Panc1 (cell line): ENCODE results near the gene MAPT. TPM values are rescaled to one million over a fixed set of nuclear protein-coding genes. Genes with fewer than 3 reads are reported as not detected.
"Not testable (repeated sequence)": the region's sequence is repeated elsewhere in the genome, so short reads cannot be mapped to it uniquely, and the experiment has no call there.

Source experiments
- ATAC-seq: fragments of 200-7000 bp; cut with Tn5 transposase; 2 replicates; pipeline ENCODE4 v1.9.1; 2020; ENCODE audit warnings: mild to moderate bottlenecking, moderate library complexity
- BruUV-seq: library from RNA; stranded (reverse); fragments of 400-500 nt; replicated peaks from 2 replicates; lab custom pipeline; 2021; lab: Mats Ljungman, UMichigan
- CTCF ChIA-PET: fragments of 300-600 bp; sonication (Branson Sonifier 250); formaldehyde crosslinking; loops from one replicate; lab custom pipeline; 2022; ENCODE audit warnings: antibody characterized with exemption; lab: Charles Lee
- POLR2A ChIA-PET: fragments of 300-600 bp; sonication (Branson Sonifier 250); formaldehyde crosslinking; loops from one replicate; lab custom pipeline; 2022; ENCODE audit warnings: antibody characterized with exemption; lab: Charles Lee
- DNase-seq: peaks from one replicate; pipeline ENCODE4 v3.0.0-alpha.2; 2010; ENCODE audit warnings: low read depth, low spot score
- H3K27ac ChIP-seq: 2 replicates; pipeline ENCODE4 v1.5.1; 2011; ENCODE audit warnings: mild to moderate bottlenecking, low read length, inconsistent platforms
- H3K27me3 ChIP-seq: fragments of 200-500 bp; sonication (Bioruptor generic); 2 replicates; pipeline ENCODE4 v1.6.0; 2014; ENCODE audit warnings: low read length, inconsistent platforms; ENCODE audit not compliant: control insufficient read depth, insufficient read depth
- H3K36me3 ChIP-seq: fragments of 200-500 bp; sonication (Bioruptor generic); 2 replicates; pipeline ENCODE4 v1.5.1; 2014; ENCODE audit warnings: inconsistent platforms, mild to moderate bottlenecking, low read length, moderate library complexity; ENCODE audit not compliant: control insufficient read depth, insufficient read depth
- H3K4me1 ChIP-seq: 2 replicates; pipeline ENCODE4 v1.5.1; 2011; ENCODE audit warnings: inconsistent platforms, mild to moderate bottlenecking, low read length, moderate library complexity; ENCODE audit not compliant: control insufficient read depth, insufficient read depth
- H3K4me3 ChIP-seq, 2 experiments: 2 replicates each; pipeline ENCODE4 v1.5.1; 2011 to 2012; ENCODE audit warnings: low read depth in 2 of 2, low read length in 2 of 2, mild to moderate bottlenecking in 2 of 2, inconsistent platforms in 1 of 2, moderate library complexity in 1 of 2
- H3K9me3 ChIP-seq: fragments of 200-500 bp; sonication (Bioruptor generic); 2 replicates; pipeline ENCODE4 v1.5.1; 2014; ENCODE audit warnings: low read depth, mild to moderate bottlenecking, inconsistent platforms, low read length, moderate library complexity; ENCODE audit not compliant: control insufficient read depth, insufficient read depth
- POLR2AphosphoS5 ChIP-seq: IDR thresholded peaks from 2 replicates; pipeline ENCODE4 v1.6.1; 2012; ENCODE audit warnings: mild to moderate bottlenecking, low read depth, low read length, moderate library complexity
- REST ChIP-seq, 2 experiments: IDR thresholded peaks; 2 replicates each; pipeline ENCODE4 v1.6.1; 2011 to 2012; ENCODE audit warnings: low read depth in 2 of 2, control low read depth in 1 of 2, low read length in 1 of 2, mild to moderate bottlenecking in 1 of 2, moderate library complexity in 1 of 2; ENCODE audit not compliant: insufficient read depth in 1 of 2
- SIN3A ChIP-seq: IDR thresholded peaks from 2 replicates; pipeline ENCODE4 v1.6.1; 2012; ENCODE audit warnings: low read depth, mild to moderate bottlenecking, low read length, moderate library complexity, borderline replicate concordance; ENCODE audit not compliant: insufficient read depth
- TCF7L2 ChIP-seq: IDR thresholded peaks from 2 replicates; pipeline ENCODE4 v1.6.1; 2011; ENCODE audit warnings: mild to moderate bottlenecking, low read depth, low read length, inconsistent platforms
- in situ Hi-C: cut with HindIII; loops from 2 replicates; pipeline ENCODE4 v1.10.0; 2016; ENCODE audit warnings: low sequenced_read_pairs, low pct_unique_long_range_greater_than_20kb
- intact Hi-C: fragments of 100-400 bp; cut with micrococcal nuclease; formaldehyde crosslinking; loops from one replicate; pipeline ENCODE4 v1.10.0; 2022; ENCODE audit not compliant: unreplicated experiment
- total RNA-seq: library from RNA; stranded (reverse); gene quantifications from one replicate; pipeline ENCODE4 v1.2.1, GENCODE V29; 2021; ENCODE audit not compliant: unreplicated experiment
- TF ChIP-seq, protein P1 (sequence below): fragments of 450-650 bp; IDR thresholded peaks from 2 replicates; pipeline ENCODE4 v1.5.1; 2017; ENCODE audit warnings: mild to moderate bottlenecking

MAPT gene
- total RNA-seq, 1 experiment from 2014 or later = 0.59 TPM

DNA sequence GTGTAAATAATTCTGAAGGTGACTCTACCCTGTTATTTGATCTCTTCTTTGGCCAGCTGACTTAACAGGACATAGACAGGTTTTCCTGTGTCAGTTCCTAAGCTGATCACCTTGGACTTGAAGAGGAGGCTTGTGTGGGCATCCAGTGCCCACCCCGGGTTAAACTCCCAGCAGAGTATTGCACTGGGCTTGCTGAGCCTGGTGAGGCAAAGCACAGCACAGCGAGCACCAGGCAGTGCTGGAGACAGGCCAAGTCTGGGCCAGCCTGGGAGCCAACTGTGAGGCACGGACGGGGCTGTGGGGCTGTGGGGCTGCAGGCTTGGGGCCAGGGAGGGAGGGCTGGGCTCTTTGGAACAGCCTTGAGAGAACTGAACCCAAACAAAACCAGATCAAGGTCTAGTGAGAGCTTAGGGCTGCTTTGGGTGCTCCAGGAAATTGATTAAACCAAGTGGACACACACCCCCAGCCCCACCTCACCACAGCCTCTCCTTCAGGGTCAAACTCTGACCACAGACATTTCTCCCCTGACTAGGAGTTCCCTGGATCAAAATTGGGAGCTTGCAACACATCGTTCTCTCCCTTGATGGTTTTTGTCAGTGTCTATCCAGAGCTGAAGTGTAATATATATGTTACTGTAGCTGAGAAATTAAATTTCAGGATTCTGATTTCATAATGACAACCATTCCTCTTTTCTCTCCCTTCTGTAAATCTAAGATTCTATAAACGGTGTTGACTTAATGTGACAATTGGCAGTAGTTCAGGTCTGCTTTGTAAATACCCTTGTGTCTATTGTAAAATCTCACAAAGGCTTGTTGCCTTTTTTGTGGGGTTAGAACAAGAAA is 109.8 kb downstream of the MAPT start:
- ChIA-PET POLR2A (interaction anchor here (0.5 kb wide), 1 partner anchor 216 kb away, joined by 7 read pairs; no protein-coding TSS in a partner anchor), CTCF (interaction anchor here (1.6 kb wide), 1 partner anchor 209 kb away, joined by 5 read pairs; no protein-coding TSS in a partner anchor)
- H3K27me3 ChIP-seq = no peaks in the 10 kb centered on the region
- BruUV-seq = no TSS peak
- no peak overlapping the region for H3K27ac ChIP-seq
- in situ Hi-C loops (no loop called here), intact Hi-C loops (no loop called here)
- ATAC-seq (no peak), DNase-seq (no peak)
- TF ChIP-seq REST (IDR thresholded peaks at IDR 0.05; ENCODE audit: insufficient read depth in 1 of 2, low read depth in 2 of 2, low read length in 1 of 2) (no peak), TCF7L2 (no peak), POLR2AphosphoS5 (no peak), SIN3A (no peak)
- TF ChIP-seq, protein P1, sequence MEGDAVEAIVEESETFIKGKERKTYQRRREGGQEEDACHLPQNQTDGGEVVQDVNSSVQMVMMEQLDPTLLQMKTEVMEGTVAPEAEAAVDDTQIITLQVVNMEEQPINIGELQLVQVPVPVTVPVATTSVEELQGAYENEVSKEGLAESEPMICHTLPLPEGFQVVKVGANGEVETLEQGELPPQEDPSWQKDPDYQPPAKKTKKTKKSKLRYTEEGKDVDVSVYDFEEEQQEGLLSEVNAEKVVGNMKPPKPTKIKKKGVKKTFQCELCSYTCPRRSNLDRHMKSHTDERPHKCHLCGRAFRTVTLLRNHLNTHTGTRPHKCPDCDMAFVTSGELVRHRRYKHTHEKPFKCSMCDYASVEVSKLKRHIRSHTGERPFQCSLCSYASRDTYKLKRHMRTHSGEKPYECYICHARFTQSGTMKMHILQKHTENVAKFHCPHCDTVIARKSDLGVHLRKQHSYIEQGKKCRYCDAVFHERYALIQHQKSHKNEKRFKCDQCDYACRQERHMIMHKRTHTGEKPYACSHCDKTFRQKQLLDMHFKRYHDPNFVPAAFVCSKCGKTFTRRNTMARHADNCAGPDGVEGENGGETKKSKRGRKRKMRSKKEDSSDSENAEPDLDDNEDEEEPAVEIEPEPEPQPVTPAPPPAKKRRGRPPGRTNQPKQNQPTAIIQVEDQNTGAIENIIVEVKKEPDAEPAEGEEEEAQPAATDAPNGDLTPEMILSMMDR = no peak
- no peaks in the 10 kb centered on the region for H3K9me3 ChIP-seq
- H3K4me1 ChIP-seq = no peaks in the 10 kb centered on the region
- no peaks in the 10 kb centered on the region for H3K36me3 ChIP-seq
- no peak overlapping the region for H3K4me3 ChIP-seq

DNA sequence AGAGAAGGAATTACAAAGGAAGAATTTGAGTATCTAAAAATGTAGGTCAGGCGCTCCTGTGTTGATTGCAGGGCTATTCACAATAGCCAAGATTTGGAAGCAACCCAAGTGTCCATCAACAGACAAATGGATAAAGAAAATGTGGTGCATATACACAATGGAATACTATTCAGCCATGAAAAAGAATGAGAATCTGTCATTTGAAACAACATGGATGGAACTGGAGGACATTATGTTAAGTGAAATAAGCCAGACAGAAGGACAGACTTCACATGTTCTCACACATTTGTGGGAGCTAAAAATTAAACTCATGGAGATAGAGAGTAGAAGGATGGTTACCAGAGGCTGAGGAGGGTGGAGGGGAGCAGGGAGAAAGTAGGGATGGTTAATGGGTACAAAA is 111.7 kb downstream of the MAPT start:
- ATAC-seq, intact Hi-C loops, H3K9me3 ChIP-seq, H3K27me3 ChIP-seq, H3K4me1 ChIP-seq, POLR2A ChIA-PET, DNase-seq, H3K4me3 ChIP-seq, CTCF ChIA-PET, in situ Hi-C loops, H3K36me3 ChIP-seq, H3K27ac ChIP-seq, BruUV-seq: not testable (repeated sequence)

- TF ChIP-seq POLR2AphosphoS5 = no peak
- no peak for TF ChIP-seq REST (IDR thresholded peaks at IDR 0.05; ENCODE audit: insufficient read depth in 1 of 2, low read depth in 2 of 2, low read length in 1 of 2)
- no peak for TF ChIP-seq SIN3A
- no peak for TF ChIP-seq TCF7L2
- TF ChIP-seq, protein P1 = no peak
- Histone ChIP-seq H3K9me3 (no peaks in the 10 kb centered on the region), H3K27ac (no peak overlapping the region), H3K27me3 (no peaks in the 10 kb centered on the region), H3K4me3 (no peak overlapping the region), H3K4me1 (no peaks in the 10 kb centered on the region), H3K36me3 (no peaks in the 10 kb centered on the region)
- in situ Hi-C loops = no loop called here
- DNase-seq (no peak), ATAC-seq (no peak)
- intact Hi-C loops = no loop called here
- ChIA-PET POLR2A (no interaction called here), CTCF (no interaction called here)
- no TSS peak for BruUV-seq
These were observed 113.2 kb downstream of the MAPT start for GRCh38 chr17:46007461-46007965.
